SK-N-MC (cell line): ENCODE measurements around the gene SLC22A7.

Experiments used
- EZH2 ChIP-seq: fragments of 200-600 bp; sonication (generic); IDR thresholded peaks from one replicate; pipeline ENCODE4 v1.6.1; 2017; ENCODE audit warnings: antibody characterized with exemption
- FOXP2 ChIP-seq: optimal IDR thresholded peaks from 2 replicates; pipeline ENCODE3; 2011; ENCODE audit warnings: mild to moderate bottlenecking, moderate library complexity; ENCODE audit not compliant: insufficient read depth; ENCODE audit errors: extremely low read length, control extremely low read depth
- POLR2AphosphoS5 ChIP-seq: IDR thresholded peaks from 2 replicates; pipeline ENCODE4 v1.6.1; 2012; ENCODE audit warnings: mild to moderate bottlenecking, low read depth, low read length, borderline replicate concordance

DNA sequence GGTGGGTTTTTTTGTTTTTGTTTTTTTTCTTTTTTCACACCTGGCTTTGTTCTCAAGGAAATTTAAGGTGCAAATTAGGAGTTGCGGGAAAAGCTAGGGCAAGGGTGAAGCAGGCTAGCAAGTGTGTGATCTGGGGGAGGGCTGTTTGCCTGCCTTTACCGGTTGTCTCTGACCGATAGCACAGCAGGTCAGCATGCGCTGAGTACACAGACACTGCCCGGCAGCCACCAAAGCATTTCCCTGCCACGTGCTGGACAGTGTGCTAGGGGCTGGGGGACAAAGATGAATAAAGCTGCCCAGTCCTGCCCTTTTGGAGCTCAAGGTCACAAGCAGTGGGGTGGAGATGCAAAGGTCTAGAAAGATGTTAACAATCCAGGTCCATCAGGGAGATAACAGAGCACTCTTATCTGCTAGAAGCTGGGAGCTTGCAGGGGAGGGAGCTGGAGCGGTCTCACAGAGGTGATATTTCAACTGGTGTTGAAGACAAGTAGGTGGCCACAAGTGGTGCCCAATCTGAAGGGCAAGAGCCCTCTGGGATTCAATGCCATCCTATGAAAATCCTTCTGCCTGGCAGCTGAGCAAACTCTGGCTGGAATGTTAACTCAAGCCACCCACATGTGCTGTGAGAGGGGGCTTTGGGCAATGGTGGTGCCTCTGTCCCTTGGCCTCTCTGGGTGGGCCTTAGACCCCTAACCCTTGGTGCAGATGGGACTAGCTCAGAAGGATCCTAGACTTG lies 30.3 kb upstream of the SLC22A7 start:
- TF ChIP-seq EZH2 (no peak), POLR2AphosphoS5 (no peak), FOXP2 (no peak)
